GM21529 (cell line): ENCODE data around the gene TFCP2L1.

ENCODE experiments used
- ATAC-seq: cut with Tn5 transposase; IDR thresholded peaks from one replicate; pipeline ENCODE4 v1.9.1; 2021; ENCODE audit not compliant: unreplicated experiment

Gene TFCP2L1

DNA sequence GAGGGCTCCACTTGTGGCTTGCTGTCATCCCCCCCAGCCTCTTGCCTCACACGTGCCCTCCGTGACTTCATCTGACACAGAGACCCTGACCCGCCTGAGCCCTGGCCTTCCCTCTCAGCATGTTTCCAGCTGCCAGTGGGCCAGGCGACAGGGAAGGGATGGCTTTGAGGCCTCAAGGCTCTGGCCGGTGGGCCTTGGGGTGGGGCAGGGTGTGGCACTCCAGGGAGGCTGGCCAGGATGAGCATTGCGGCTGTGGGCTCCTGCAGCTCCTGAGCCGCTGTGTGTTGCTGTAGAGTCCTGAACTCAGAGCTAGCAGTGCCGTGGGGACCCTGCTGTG is 85.0 kb downstream of the TFCP2L1 start:
- ATAC-seq: no peak

DNA sequence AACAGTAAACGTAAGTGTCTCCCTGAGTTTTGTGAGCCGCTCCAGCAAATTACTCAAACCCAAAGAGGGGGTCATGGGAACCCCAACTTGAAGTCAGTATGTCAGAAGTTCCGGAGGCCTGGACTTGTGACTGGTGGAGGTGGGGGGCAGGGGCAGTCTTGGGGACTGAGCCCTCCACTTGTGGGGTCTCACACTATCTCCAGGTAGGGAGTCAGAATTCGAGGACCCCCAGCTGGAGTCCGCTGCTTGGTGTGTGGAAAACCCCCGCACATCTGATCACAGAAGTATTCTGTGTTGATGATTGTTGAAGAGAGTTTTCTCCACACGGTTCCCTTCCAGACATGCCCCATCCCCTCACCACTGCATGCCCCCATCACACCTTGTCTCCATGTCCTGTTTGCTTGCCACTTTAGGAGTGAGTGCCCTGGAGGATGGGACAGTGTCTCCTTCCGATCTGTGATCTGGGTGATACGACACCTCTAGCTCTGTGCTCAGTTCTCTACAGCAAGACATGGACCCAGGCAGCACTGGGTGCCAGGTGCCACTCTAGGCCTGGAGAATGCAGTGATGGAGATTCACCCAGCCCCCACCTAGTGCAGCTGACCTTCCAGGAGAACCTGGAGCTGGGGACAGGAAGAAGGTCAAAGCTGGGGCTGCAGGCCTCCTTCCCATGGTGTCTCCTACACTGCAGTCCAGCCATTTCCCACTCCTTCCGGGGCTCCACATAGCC is 85.6 kb downstream of the TFCP2L1 start:
- ATAC-seq: no peak

GRCh38 chr2:121197369-121198091 is 87.5 kb downstream of the TFCP2L1 start:
- ATAC-seq: no peak

- no peak for ATAC-seq
Observed at GRCh38 chr2:121196849-121197155, 88.2 kb downstream of the TFCP2L1 start.

GRCh38 chr2:121196132-121196848 is 88.7 kb downstream of the TFCP2L1 start:
- ATAC-seq: no peak

GRCh38 chr2:121195036-121195435 is 90.0 kb downstream of the TFCP2L1 start:
- ATAC-seq: no peak

DNA sequence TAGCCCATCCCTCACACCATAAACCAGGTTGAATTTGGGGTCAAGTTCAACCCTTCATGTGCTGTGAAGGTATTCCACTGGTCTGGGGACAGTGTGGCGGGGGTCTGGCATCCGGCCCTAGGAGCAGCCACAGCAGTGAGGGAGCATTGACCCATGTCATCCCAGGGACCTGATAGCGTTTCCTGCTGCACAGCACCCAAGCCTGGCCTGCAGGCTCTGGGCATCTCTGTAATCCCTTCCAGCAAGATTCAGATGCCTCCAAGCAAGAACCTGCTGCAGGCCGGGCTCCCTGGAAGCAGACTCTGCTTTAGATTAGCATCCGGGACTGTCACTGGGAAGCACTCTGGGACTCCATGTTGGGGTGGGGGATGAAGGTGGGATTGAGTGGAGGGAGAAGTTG is 90.4 kb downstream of the TFCP2L1 start:
- ATAC-seq: no peak

- no peak for ATAC-seq
Observed at GRCh38 chr2:121193185-121193584, 91.8 kb downstream of the TFCP2L1 start.

- no peak for ATAC-seq
Observed at GRCh38 chr2:121192576-121192975, 92.4 kb downstream of the TFCP2L1 start.

GRCh38 chr2:121191191-121192170 is 93.5 kb downstream of the TFCP2L1 start:
- no peak for ATAC-seq

- ATAC-seq: no peak
Observed at GRCh38 chr2:121189661-121190381, 95.2 kb downstream of the TFCP2L1 start.

DNA sequence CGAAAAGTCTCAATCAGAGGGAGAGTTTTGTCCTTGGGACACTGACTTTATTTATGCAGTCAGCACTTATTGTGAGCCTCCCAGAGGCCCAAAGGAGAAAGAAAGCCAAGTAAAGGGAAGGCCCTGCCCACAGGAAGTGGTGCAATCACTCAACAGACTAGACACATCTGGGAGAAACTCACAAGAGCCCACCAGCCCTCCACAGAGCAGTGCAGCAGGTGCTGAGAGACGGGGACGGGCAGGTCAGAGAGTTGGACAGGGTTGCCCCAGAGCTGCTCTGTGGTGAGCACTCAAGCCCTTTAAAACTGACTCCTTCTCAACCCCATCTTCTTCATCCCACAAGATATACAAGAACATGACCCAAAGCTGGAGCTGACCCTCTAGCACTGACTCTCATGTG is 96.0 kb downstream of the TFCP2L1 start:
- ATAC-seq: no peak

- ATAC-seq: no peak
Observed at GRCh38 chr2:121187982-121188411, 97.0 kb downstream of the TFCP2L1 start.

GRCh38 chr2:121187351-121187981 is 97.5 kb downstream of the TFCP2L1 start:
- ATAC-seq: no peak

DNA sequence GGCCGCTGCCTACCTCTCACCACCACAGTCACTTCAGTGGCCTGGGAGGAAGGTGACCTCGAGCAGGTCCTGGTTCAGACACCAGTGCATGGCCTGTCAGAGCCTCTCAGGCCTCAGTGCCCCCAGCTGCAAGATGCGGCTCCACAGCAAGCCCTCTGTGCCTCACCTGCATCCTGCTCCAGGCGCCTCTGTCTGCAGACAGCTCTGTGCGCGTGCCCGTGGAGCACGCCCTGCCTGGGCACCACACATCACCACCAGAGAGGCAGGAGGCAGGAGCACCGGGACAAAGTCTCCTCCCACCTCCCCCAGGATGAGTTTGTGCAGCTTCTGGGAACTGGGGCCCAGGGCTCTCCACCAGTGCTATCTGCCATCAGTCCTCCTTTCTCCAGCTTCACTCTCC is 98.7 kb downstream of the TFCP2L1 start:
- no peak for ATAC-seq

DNA sequence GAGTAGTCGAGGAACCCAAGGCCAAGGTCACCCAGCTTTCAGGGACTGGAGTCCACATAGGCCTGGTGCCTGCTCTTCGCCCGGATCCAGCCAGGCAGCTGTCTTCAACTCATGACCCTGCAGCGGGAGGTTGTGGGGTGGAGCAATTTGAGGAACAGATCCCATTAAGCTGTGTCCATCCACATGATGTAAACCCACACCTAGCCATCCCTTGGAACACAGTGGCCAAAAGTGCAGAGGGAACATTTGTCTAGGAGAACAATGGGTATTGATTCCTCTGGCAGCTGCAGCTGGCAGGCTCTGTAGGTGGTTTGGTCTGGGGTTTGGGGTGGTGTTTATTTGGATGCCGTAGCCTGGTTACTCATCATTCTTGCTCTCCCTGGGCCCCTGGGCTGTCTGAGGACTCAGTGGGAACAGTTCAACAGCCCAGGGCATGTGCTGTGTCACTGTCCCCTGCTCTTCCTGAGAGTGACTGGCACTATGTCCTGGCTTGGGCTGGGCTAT is 99.4 kb downstream of the TFCP2L1 start:
- no peak for ATAC-seq

- ATAC-seq: no peak
Observed at GRCh38 chr2:121185111-121185510, 99.9 kb downstream of the TFCP2L1 start.

- no peak for ATAC-seq
Observed at GRCh38 chr2:121184248-121184862, 100.6 kb downstream of the TFCP2L1 start.

GRCh38 chr2:121182520-121182919 is 102.5 kb downstream of the TFCP2L1 start:
- ATAC-seq: no peak
